Prostate gland (tissue), 2 donors: Measurements from ENCODE around the gene KRTAP19-8. TPM values are rescaled to one million over a fixed set of nuclear protein-coding genes. Genes with fewer than 3 reads are reported as not detected.

Source experiments
- DNase-seq: peaks from one replicate; pipeline ENCODE4 v3.0.0-alpha.2; 2019; ENCODE audit warnings: low spot score
- H3K27ac ChIP-seq, 2 donors: fragments of 200-600 bp; sonication (generic); 2 replicates each; pipeline ENCODE4 v1.5.1; 2017 to 2019
- H3K27me3 ChIP-seq: fragments of 200-600 bp; sonication (generic); replicated peaks from 2 replicates; pipeline ENCODE4 v1.5.1; 2019; ENCODE audit not compliant: insufficient read depth
- H3K36me3 ChIP-seq, 2 donors: fragments of 200-600 bp; sonication (generic); 1 replicate in 1 of 2; 2 replicates in 1 of 2; pipeline versions ENCODE4 v1.5.1 to v1.8.1; 2017 to 2019
- H3K4me1 ChIP-seq: fragments of 200-600 bp; sonication (generic); replicated peaks from 2 replicates; pipeline ENCODE4 v1.5.1; 2019
- H3K4me3 ChIP-seq, 2 donors: fragments of 200-600 bp; sonication (generic); 2 replicates each; pipeline ENCODE4 v1.5.1; 2017 to 2019
- H3K9me3 ChIP-seq: fragments of 200-600 bp; sonication (generic); 2 replicates; pipeline ENCODE4 v1.5.1; 2017
- CTCF ChIP-seq, 4 experiments: fragments of 200-600 bp in 2 of 4; fragments of 450-650 bp in 2 of 4; sonication (generic) in 2 of 4; IDR thresholded peaks; 1 replicate in 3 of 4; 2 replicates in 1 of 4; pipeline ENCODE4 v1.5.1; 2016 to 2019; ENCODE audit warnings: antibody characterized with exemption in 4 of 4, mild to moderate bottlenecking in 2 of 4, moderate library complexity in 2 of 4
- POLR2A ChIP-seq: fragments of 450-650 bp; IDR thresholded peaks from one replicate; pipeline ENCODE4 v1.6.1; 2016; ENCODE audit warnings: antibody characterized with exemption, mild to moderate bottlenecking
- POLR2AphosphoS5 ChIP-seq: sonication (generic); formaldehyde crosslinking; IDR thresholded peaks from one replicate; pipeline ENCODE4 v1.6.1; 2017; ENCODE audit warnings: antibody characterized with exemption
- WGBS: methylation state at CpG from one replicate; pipeline ENCODE4 v1.1.5; 2018; 5-methylcytosine and 5-hydroxymethylcytosine counted together
- intact Hi-C: fragments of 100-400 bp; cut with DNase I; formaldehyde crosslinking; loops from one replicate; pipeline ENCODE4 v1.14.2; 2022
- total RNA-seq, 2 donors: library from RNA; depleted of rRNA; stranded (reverse); fragments of >200 nt; gene quantifications; one replicate each; pipeline ENCODE4 v1.1.0, GENCODE V29; 2016

The KRTAP19-8 gene
- total RNA-seq, 2 donors from 2014 or later: not detected

- intact Hi-C loops: no loop called here
- TF ChIP-seq POLR2A (no peak), CTCF (IDR thresholded peaks at IDR 0.05) (no peak), POLR2AphosphoS5 (no peak)
- WGBS: 75% methylated on average over 3 of the region's 3 CpGs
- Histone ChIP-seq H3K27ac (no peak overlapping the region), H3K36me3 (no peaks in the 10 kb centered on the region), H3K27me3 (no peaks in the 10 kb centered on the region), H3K4me3 (no peak overlapping the region), H3K4me1 (no peaks in the 10 kb centered on the region), H3K9me3 (no peaks in the 10 kb centered on the region)
- DNase-seq: no peak
These were observed 7.6 kb upstream of the KRTAP19-8 start for GRCh38 chr21:31045841-31046240.

- H3K27me3 ChIP-seq: no peaks in the 10 kb centered on the region
- TF ChIP-seq POLR2A: no peak
- TF ChIP-seq CTCF (IDR thresholded peaks at IDR 0.05): no peak
- no peak for TF ChIP-seq POLR2AphosphoS5
- WGBS: 78% methylated on average over 5 of the region's 5 CpGs
- no peak overlapping the region for H3K27ac ChIP-seq
- intact Hi-C loops: no loop called here
- no peak overlapping the region for H3K4me3 ChIP-seq
- H3K9me3 ChIP-seq: no peaks in the 10 kb centered on the region
- DNase-seq: no peak
- H3K36me3 ChIP-seq: no peaks in the 10 kb centered on the region
- H3K4me1 ChIP-seq: no peaks in the 10 kb centered on the region
These were observed 5.2 kb upstream of the KRTAP19-8 start for GRCh38 chr21:31043471-31043870.

GRCh38 chr21:31042080-31042464 lies 3.8 kb upstream of the KRTAP19-8 start:
- 62% methylated on average over 1 of the region's 1 CpG for WGBS
- no peak for DNase-seq
- intact Hi-C loops: no loop called here
- Histone ChIP-seq H3K27ac (no peak overlapping the region), H3K36me3 (no peaks in the 10 kb centered on the region), H3K9me3 (no peaks in the 10 kb centered on the region), H3K27me3 (no peaks in the 10 kb centered on the region), H3K4me1 (no peaks in the 10 kb centered on the region), H3K4me3 (no peak overlapping the region)
- no peak for TF ChIP-seq POLR2A

GRCh38 chr21:31041295-31042079 lies 3.2 kb upstream of the KRTAP19-8 start:
- 65% methylated on average over 11 of the region's 11 CpGs for WGBS
- intact Hi-C loops: no loop called here
- DNase-seq: no peak
- Histone ChIP-seq H3K36me3 (no peaks in the 10 kb centered on the region), H3K4me3 (no peak overlapping the region), H3K9me3 (no peaks in the 10 kb centered on the region), H3K27me3 (no peaks in the 10 kb centered on the region), H3K27ac (no peak overlapping the region), H3K4me1 (no peaks in the 10 kb centered on the region)
- no peak for TF ChIP-seq POLR2A
- no peak for TF ChIP-seq POLR2AphosphoS5
- no peak for TF ChIP-seq CTCF (IDR thresholded peaks at IDR 0.05)

- Histone ChIP-seq H3K4me3 (no peak overlapping the region), H3K36me3 (no peaks in the 10 kb centered on the region), H3K27ac (no peak overlapping the region), H3K4me1 (no peaks in the 10 kb centered on the region), H3K27me3 (no peaks in the 10 kb centered on the region), H3K9me3 (no peaks in the 10 kb centered on the region)
- intact Hi-C loops: no loop called here
- no peak for TF ChIP-seq POLR2A
- no peak for TF ChIP-seq CTCF (IDR thresholded peaks at IDR 0.05)
- no peak for TF ChIP-seq POLR2AphosphoS5
- no peak for DNase-seq
These were observed 3.9 kb downstream of the KRTAP19-8 start for GRCh38 chr21:31034378-31034777.
